ENCODE measurements around the gene STAG2.

The STAG2 gene

DNA sequence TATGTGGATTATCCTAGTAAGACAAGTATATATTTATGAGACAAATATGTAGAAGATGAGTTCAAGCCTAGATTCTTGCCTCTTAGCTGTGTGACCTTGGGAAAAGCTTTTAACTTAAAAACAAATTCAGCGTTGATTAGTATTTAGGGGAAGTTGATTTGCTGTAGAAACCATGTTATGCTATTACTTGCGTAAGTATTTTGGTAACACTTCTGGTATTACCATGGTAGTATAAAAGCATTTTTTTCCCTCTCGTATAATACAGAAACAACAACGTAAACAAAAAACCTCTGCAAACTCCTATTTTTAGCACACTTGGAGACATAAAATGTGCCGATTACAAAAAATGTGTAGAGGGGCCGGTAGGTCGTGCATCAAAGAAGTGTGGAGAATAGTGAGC is 33.2 kb downstream of the STAG2 start:
- DNase-seq (ENCODE audit: low read depth): no peak
- no peak overlapping the region for H3K4me3 ChIP-seq (ENCODE audit: control insufficient read depth, low read depth, low read length)
- no peak for TF ChIP-seq CTCF (IDR thresholded peaks at IDR 0.05; ENCODE audit: control insufficient read depth, insufficient read depth, low read depth, low read length, missing control alignments)

- TF ChIP-seq CTCF (IDR thresholded peaks at IDR 0.05; ENCODE audit: control insufficient read depth, insufficient read depth, low read depth, low read length, missing control alignments): no peak
- no peak for DNase-seq (ENCODE audit: low read depth)
- H3K4me3 ChIP-seq (ENCODE audit: control insufficient read depth, low read depth, low read length): no peak overlapping the region
These were observed 40.1 kb downstream of the STAG2 start for GRCh38 chrX:124001581-124001980.

DNA sequence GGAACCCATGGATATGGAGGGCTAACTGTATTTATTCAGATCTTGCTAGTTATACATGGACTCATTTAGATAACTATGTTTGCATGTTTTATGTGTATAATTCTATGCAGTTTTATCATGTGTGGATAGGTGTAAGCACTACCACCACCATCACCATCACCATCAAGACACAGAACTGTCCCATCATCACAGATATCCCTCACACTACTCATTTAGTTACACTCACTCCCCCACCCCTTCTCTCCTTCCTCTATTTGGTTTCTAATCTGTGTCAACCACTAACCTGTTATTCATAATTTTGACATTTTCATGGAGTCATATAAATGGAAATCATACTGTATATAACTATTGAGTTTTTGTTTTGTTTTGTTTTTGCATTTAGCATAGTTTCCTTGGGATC is 43.7 kb downstream of the STAG2 start:
- H3K4me3 ChIP-seq (ENCODE audit: control insufficient read depth, low read depth, low read length): no peak overlapping the region
- TF ChIP-seq CTCF (IDR thresholded peaks at IDR 0.05; ENCODE audit: control insufficient read depth, insufficient read depth, low read depth, low read length, missing control alignments): no peak
- DNase-seq (ENCODE audit: low read depth): no peak

DNA sequence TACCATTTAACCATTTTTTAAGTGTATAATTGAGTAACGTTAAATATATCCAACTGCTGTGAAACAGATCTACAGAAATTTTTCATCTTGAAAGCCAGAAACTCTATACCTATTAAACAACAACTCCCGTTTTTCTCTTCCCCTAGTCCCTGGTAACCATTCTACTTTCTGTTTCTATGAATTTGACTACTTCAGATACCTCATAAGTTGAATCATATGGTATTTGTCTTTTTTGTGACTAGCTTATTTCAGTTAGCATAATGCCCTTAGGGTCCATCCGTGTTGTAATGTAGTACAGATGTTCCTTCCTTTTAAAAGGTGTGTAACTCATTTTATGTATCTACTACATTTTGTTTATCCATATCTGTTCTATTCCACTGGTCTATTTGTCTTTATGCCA is 48.7 kb downstream of the STAG2 start:
- H3K4me3 ChIP-seq (ENCODE audit: control insufficient read depth, low read depth, low read length): no peak overlapping the region
- TF ChIP-seq CTCF (IDR thresholded peaks at IDR 0.05; ENCODE audit: control insufficient read depth, insufficient read depth, low read depth, low read length, missing control alignments): no peak
- no peak for DNase-seq (ENCODE audit: low read depth)

DNA sequence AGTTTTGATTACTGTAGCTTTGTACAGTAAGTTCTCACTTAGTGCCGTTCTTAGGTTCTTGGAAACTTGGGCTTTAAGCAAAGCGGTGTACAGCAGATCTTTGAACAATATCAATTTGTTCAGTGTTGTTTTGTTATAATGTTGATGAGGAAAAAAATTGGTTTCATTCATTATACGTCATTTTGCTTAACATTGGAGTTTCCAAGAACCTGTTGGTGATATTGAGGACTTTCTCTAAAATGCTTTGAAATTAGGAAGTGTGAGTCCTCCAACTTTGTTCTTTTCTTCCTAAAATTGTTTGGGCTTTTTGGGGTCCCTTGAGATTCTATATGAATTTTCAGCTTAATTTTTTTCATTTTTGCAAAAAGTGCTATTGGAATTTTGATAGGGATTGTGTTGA is 49.1 kb downstream of the STAG2 start:
- no peak overlapping the region for H3K4me3 ChIP-seq (ENCODE audit: control insufficient read depth, low read depth, low read length)
- no peak for TF ChIP-seq CTCF (IDR thresholded peaks at IDR 0.05; ENCODE audit: control insufficient read depth, insufficient read depth, low read depth, low read length, missing control alignments)

GRCh38 chrX:124015721-124016120 is 54.2 kb downstream of the STAG2 start:
- DNase-seq (ENCODE audit: low read depth): no peak
- TF ChIP-seq CTCF (IDR thresholded peaks at IDR 0.05; ENCODE audit: control insufficient read depth, insufficient read depth, low read depth, low read length, missing control alignments): no peak
- H3K4me3 ChIP-seq (ENCODE audit: control insufficient read depth, low read depth, low read length): no peak overlapping the region

More for the DNA sequence above, 49.1 kb downstream of the STAG2 start:
- no peak for DNase-seq (ENCODE audit: low read depth)

DNA sequence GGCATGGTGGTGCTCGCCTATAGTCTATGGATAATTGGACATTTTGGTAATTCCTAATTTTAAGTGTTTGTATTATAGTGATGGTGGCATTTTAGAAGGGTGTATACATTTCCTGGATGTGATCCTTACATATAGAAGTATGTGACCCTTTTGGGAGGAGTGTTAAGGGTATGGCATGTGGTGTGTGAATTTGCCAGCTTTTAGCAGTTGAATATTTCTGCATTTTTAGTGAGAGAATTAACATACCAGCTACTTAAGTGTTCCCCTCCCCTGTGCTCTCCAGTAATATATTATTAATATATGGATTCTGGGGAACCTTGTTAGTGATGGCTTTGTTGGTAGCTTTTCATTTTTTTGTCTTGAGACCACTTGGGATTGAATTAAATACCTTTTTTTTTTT is 55.3 kb downstream of the STAG2 start:
- H3K4me3 ChIP-seq (ENCODE audit: control insufficient read depth, low read depth, low read length): no peak overlapping the region
- no peak for TF ChIP-seq CTCF (IDR thresholded peaks at IDR 0.05; ENCODE audit: control insufficient read depth, insufficient read depth, low read depth, low read length, missing control alignments)

More for the DNA sequence above, 55.3 kb downstream of the STAG2 start:
- DNase-seq (ENCODE audit: low read depth): no peak
